ENCODE measurements around the gene SLC48A1. TPM values are rescaled to one million over a fixed set of nuclear protein-coding genes. Genes with fewer than 3 reads are reported as not detected.

SLC48A1 gene
- polyA plus RNA-seq, 1 donor, result 11.8 TPM

- Histone ChIP-seq H3K9me3 (ENCODE audit: control insufficient read depth, low read depth, low read length) (no peaks in the 10 kb centered on the region), H3K27ac (ENCODE audit: low read length) (peak within 1 kb of the TSS; percentile 91), H3K4me1 (ENCODE audit: control insufficient read depth, insufficient read depth, low read length) (peaks cover 36% of the 10 kb centered on the region), H3K27me3 (ENCODE audit: control insufficient read depth, insufficient read depth, low read length) (no peaks in the 10 kb centered on the region), H3K4me3 (ENCODE audit: low read length) (peak within 1 kb of the TSS; percentile 70), H3K36me3 (ENCODE audit: control insufficient read depth, insufficient read depth, low read length) (no peaks in the 10 kb centered on the region)
- DNase-seq, result peak; percentile 70 to 86
- WGBS (ENCODE audit: insufficient coverage, low lambda C conversion rate), result no CpG with 5 or more reads among the region's 58 CpGs
These were observed 47.0 kb downstream of the SLC48A1 start, which contains the start of gene HDAC7 for GRCh38 chr12:47819896-47820630. TSS of gene HDAC7 (minus strand) at chr12:47819903. CDS start at chr12:47819785, 118 bp downstream.

- Histone ChIP-seq H3K27me3 (ENCODE audit: control insufficient read depth, insufficient read depth, low read length) (no peaks in the 10 kb centered on the region), H3K36me3 (ENCODE audit: control insufficient read depth, insufficient read depth, low read length) (no peaks in the 10 kb centered on the region), H3K27ac (ENCODE audit: low read length) (peak overlapping the region; percentile 91), H3K9me3 (ENCODE audit: control insufficient read depth, low read depth, low read length) (no peaks in the 10 kb centered on the region), H3K4me3 (ENCODE audit: low read length) (peak overlapping the region; percentile 70), H3K4me1 (ENCODE audit: control insufficient read depth, insufficient read depth, low read length) (peaks cover 36% of the 10 kb centered on the region)
- DNase-seq, result peak; percentile 80 to 84
- 17% methylated on average over 1 of the region's 17 CpGs for WGBS (ENCODE audit: insufficient coverage, low lambda C conversion rate)
These were observed 47.8 kb downstream of the SLC48A1 start for GRCh38 chr12:47820631-47821345.

DNA sequence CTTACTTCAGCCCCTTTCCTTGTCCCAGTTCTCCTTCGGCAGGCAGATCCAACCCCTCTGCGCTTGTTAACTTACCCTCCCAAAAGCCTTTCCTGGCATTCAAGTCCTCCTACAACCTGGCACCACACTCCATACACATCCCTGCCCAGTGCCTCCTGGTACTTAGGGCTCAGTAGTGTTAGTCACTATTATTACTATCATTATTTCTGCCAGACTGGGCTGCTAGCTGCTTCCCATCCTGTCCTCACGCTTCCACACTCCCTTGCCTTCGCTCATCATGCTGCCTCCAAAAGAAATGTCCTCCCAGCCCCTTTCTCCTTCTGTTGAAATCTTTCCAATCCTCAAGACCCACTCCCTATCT lies 48.3 kb downstream of the SLC48A1 start:
- Histone ChIP-seq H3K27me3 (ENCODE audit: control insufficient read depth, insufficient read depth, low read length) (no peaks in the 10 kb centered on the region), H3K36me3 (ENCODE audit: control insufficient read depth, insufficient read depth, low read length) (no peaks in the 10 kb centered on the region), H3K4me3 (ENCODE audit: low read length) (peak overlapping the region; percentile 70), H3K27ac (ENCODE audit: low read length) (peak overlapping the region; percentile 91), H3K4me1 (ENCODE audit: control insufficient read depth, insufficient read depth, low read length) (peaks cover 36% of the 10 kb centered on the region), H3K9me3 (ENCODE audit: control insufficient read depth, low read depth, low read length) (no peaks in the 10 kb centered on the region)
- no peak for DNase-seq
- WGBS (ENCODE audit: insufficient coverage, low lambda C conversion rate), result 100% methylated on average over 1 of the region's 4 CpGs

- H3K27ac ChIP-seq (ENCODE audit: low read length), result no peak overlapping the region
- no CpG with 5 or more reads among the region's 2 CpGs for WGBS (ENCODE audit: insufficient coverage, low lambda C conversion rate)
These were observed 49.4 kb downstream of the SLC48A1 start for GRCh38 chr12:47822401-47822800.

DNA sequence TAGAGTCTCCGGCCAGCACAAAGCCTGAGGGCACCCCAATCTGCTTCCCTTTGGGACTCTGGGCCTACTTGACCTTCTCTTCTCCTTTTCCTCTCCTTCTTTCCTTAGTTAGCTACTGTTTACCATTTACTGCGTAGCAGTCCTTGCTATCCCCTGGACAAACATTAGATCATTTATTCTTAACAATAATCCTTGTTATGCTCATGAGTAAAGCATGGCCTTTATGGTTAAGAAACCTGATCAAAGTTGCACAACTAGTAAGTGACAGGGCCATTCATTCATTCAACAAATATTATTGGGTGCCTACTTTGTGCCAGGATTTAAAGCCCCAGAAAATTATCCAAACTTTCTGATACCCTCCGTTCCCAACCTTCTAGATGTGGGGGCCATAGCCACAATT lies 49.8 kb downstream of the SLC48A1 start:
- Histone ChIP-seq H3K4me3 (ENCODE audit: low read length) (no peak overlapping the region), H3K9me3 (ENCODE audit: control insufficient read depth, low read depth, low read length) (no peaks in the 10 kb centered on the region), H3K27me3 (ENCODE audit: control insufficient read depth, insufficient read depth, low read length) (no peaks in the 10 kb centered on the region), H3K27ac (ENCODE audit: low read length) (no peak overlapping the region), H3K36me3 (ENCODE audit: control insufficient read depth, insufficient read depth, low read length) (no peaks in the 10 kb centered on the region), H3K4me1 (ENCODE audit: control insufficient read depth, insufficient read depth, low read length) (peaks cover 24% of the 10 kb centered on the region)
- DNase-seq, result no peak
- WGBS (ENCODE audit: insufficient coverage, low lambda C conversion rate), result 83% methylated on average over 1 of the region's 3 CpGs

More at GRCh38 chr12:47822401-47822800, 49.4 kb downstream of the SLC48A1 start:
- Histone ChIP-seq H3K4me3 (ENCODE audit: low read length) (no peak overlapping the region), H3K36me3 (ENCODE audit: control insufficient read depth, insufficient read depth, low read length) (no peaks in the 10 kb centered on the region), H3K4me1 (ENCODE audit: control insufficient read depth, insufficient read depth, low read length) (peaks cover 28% of the 10 kb centered on the region), H3K27me3 (ENCODE audit: control insufficient read depth, insufficient read depth, low read length) (no peaks in the 10 kb centered on the region), H3K9me3 (ENCODE audit: control insufficient read depth, low read depth, low read length) (no peaks in the 10 kb centered on the region)
- DNase-seq, result no peak

GRCh38 chr12:47823422-47824086 lies 50.5 kb downstream of the SLC48A1 start:
- Histone ChIP-seq H3K4me1 (ENCODE audit: control insufficient read depth, insufficient read depth, low read length) (peaks cover 22% of the 10 kb centered on the region), H3K9me3 (ENCODE audit: control insufficient read depth, low read depth, low read length) (no peaks in the 10 kb centered on the region), H3K36me3 (ENCODE audit: control insufficient read depth, insufficient read depth, low read length) (no peaks in the 10 kb centered on the region), H3K27ac (ENCODE audit: low read length) (no peak overlapping the region), H3K4me3 (ENCODE audit: low read length) (no peak overlapping the region), H3K27me3 (ENCODE audit: control insufficient read depth, insufficient read depth, low read length) (no peaks in the 10 kb centered on the region)
- no peak for DNase-seq
- WGBS (ENCODE audit: insufficient coverage, low lambda C conversion rate), result 100% methylated on average over 1 of the region's 5 CpGs

DNA sequence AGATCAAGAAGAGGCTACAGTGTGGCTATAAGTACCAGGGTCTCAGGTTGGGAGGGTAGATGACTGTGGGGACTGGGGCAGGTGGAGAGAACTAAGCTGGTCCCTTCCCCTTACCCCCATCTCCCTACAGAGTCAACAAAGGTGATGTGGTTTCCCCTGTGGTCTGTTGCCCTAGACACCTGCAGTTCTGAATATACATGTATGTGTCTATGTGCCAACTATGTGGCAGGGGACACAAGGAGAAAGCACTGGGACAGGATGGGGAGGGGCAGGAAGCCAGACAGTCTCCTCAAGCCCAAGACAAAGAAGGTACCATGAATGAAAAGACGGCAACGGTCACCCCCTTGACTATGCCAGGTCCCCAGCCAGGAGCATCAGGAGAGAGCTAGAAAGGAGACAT lies 51.2 kb downstream of the SLC48A1 start:
- Histone ChIP-seq H3K27me3 (ENCODE audit: control insufficient read depth, insufficient read depth, low read length) (no peaks in the 10 kb centered on the region), H3K4me1 (ENCODE audit: control insufficient read depth, insufficient read depth, low read length) (peaks cover 26% of the 10 kb centered on the region), H3K27ac (ENCODE audit: low read length) (no peak overlapping the region), H3K36me3 (ENCODE audit: control insufficient read depth, insufficient read depth, low read length) (no peaks in the 10 kb centered on the region), H3K9me3 (ENCODE audit: control insufficient read depth, low read depth, low read length) (no peaks in the 10 kb centered on the region), H3K4me3 (ENCODE audit: low read length) (no peak overlapping the region)
- no peak for DNase-seq
- WGBS (ENCODE audit: insufficient coverage, low lambda C conversion rate), result no CpG with 5 or more reads among the region's 2 CpGs

- Histone ChIP-seq H3K27me3 (ENCODE audit: control insufficient read depth, insufficient read depth, low read length) (no peaks in the 10 kb centered on the region), H3K4me3 (ENCODE audit: low read length) (no peak overlapping the region), H3K9me3 (ENCODE audit: control insufficient read depth, low read depth, low read length) (no peaks in the 10 kb centered on the region), H3K36me3 (ENCODE audit: control insufficient read depth, insufficient read depth, low read length) (no peaks in the 10 kb centered on the region), H3K4me1 (ENCODE audit: control insufficient read depth, insufficient read depth, low read length) (peaks cover 30% of the 10 kb centered on the region), H3K27ac (ENCODE audit: low read length) (no peak overlapping the region)
- no peak for DNase-seq
- no CpG with 5 or more reads among the region's 3 CpGs for WGBS (ENCODE audit: insufficient coverage, low lambda C conversion rate)
These were observed 51.6 kb downstream of the SLC48A1 start for GRCh38 chr12:47824635-47825034.

DNA sequence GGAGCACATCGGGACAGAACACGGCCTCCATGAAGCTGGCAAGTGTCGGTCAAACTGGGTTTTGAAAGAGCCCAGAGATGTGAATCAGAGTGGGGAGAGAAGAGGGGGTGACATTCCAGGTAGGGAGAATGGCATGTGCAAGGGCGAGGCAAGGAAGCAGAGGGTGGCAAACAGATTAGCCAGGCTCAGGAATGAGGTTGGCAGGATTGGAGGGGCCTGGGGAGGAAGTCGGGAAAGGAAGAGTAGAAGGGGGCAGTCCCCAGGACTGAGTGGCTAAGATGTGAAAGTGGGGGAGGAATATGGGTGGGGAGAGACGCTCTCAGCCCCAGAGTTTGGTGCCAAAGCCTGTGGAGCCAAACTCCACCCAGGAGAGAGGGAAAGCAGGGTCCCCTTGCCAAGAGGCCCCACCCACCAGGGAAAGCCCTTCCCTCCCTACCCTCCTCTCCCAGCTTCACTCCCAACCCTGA lies 52.2 kb downstream of the SLC48A1 start:
- Histone ChIP-seq H3K27me3 (ENCODE audit: control insufficient read depth, insufficient read depth, low read length) (no peaks in the 10 kb centered on the region), H3K4me1 (ENCODE audit: control insufficient read depth, insufficient read depth, low read length) (peaks cover 30% of the 10 kb centered on the region), H3K27ac (ENCODE audit: low read length) (no peak overlapping the region), H3K9me3 (ENCODE audit: control insufficient read depth, low read depth, low read length) (no peaks in the 10 kb centered on the region), H3K36me3 (ENCODE audit: control insufficient read depth, insufficient read depth, low read length) (no peaks in the 10 kb centered on the region), H3K4me3 (ENCODE audit: low read length) (no peak overlapping the region)
- WGBS (ENCODE audit: insufficient coverage, low lambda C conversion rate), result 71% methylated on average over 1 of the region's 6 CpGs
- no peak for DNase-seq
